ENCODE measurements around the gene CEP72. TPM values are rescaled to one million over a fixed set of nuclear protein-coding genes. Genes with fewer than 3 reads are reported as not detected.

The CEP72 gene
- total RNA-seq, 2 experiments from 2014 or later = 34.4 to 38.6 TPM

- DNase-seq (peak; percentile 50), ATAC-seq (peak; percentile 52)
Observed at GRCh38 chr5:612498-613424, 621 bp downstream of the CEP72 start.

GRCh38 chr5:616484-617039, 4.4 kb downstream of the CEP72 start:
- CTCF ChIA-PET = no interaction called here
- Mint-ChIP-seq H3K27ac (peak overlapping the region; percentile 5), H3K9me3 (ENCODE audit: insufficient read depth) (peaks cover 10% of the 10 kb centered on the region), H3K36me3 (ENCODE audit: low read depth) (peaks cover 59% of the 10 kb centered on the region), H3K4me1 (ENCODE audit: low read depth) (peaks cover 38% of the 10 kb centered on the region), H3K4me3 (no peak overlapping the region), H3K27me3 (ENCODE audit: low read depth) (no peaks in the 10 kb centered on the region)
- POLR2A ChIA-PET = no interaction called here
- no peak for ATAC-seq
- DNase-seq = no peak

More at GRCh38 chr5:612498-613424, 621 bp downstream of the CEP72 start:
- Mint-ChIP-seq H3K9me3 (ENCODE audit: insufficient read depth) (peaks cover 10% of the 10 kb centered on the region), H3K36me3 (ENCODE audit: low read depth) (peaks cover 35% of the 10 kb centered on the region), H3K27me3 (ENCODE audit: low read depth) (peaks cover 3% of the 10 kb centered on the region), H3K27ac (peak overlapping the region; percentile 79), H3K4me1 (ENCODE audit: low read depth) (peaks cover 46% of the 10 kb centered on the region), H3K4me3 (peak overlapping the region; percentile 89)
- ChIA-PET POLR2A (interaction anchor here (0.6 to 0.7 kb wide), 2 partner anchors 72 to 260 kb away, joined by 3 read pairs; no protein-coding TSS in a partner anchor), CTCF (interaction anchor here (1.0 to 1.6 kb wide), 2 partner anchors 9 to 166 kb away, joined by 3 to 4 read pairs; no protein-coding TSS in a partner anchor)

GRCh38 chr5:617896-618295, 5.8 kb downstream of the CEP72 start:
- Mint-ChIP-seq H3K9me3 (ENCODE audit: insufficient read depth) (peaks cover 8% of the 10 kb centered on the region), H3K4me3 (no peak overlapping the region), H3K27me3 (ENCODE audit: low read depth) (no peaks in the 10 kb centered on the region), H3K27ac (no peak overlapping the region), H3K4me1 (ENCODE audit: low read depth) (peaks cover 35% of the 10 kb centered on the region), H3K36me3 (ENCODE audit: low read depth) (peaks cover 58% of the 10 kb centered on the region)
- ChIA-PET CTCF (interaction anchor here (0.9 kb wide), 1 partner anchor 278 kb away, joined by 3 read pairs; no protein-coding TSS in a partner anchor), POLR2A (no interaction called here)
- DNase-seq (no peak), ATAC-seq (no peak)

GRCh38 chr5:618450-618849, 6.3 kb downstream of the CEP72 start:
- ATAC-seq (no peak), DNase-seq (no peak)
- Mint-ChIP-seq H3K27ac (no peak overlapping the region), H3K9me3 (ENCODE audit: insufficient read depth) (peaks cover 6% of the 10 kb centered on the region), H3K4me1 (ENCODE audit: low read depth) (peaks cover 29% of the 10 kb centered on the region), H3K36me3 (ENCODE audit: low read depth) (peaks cover 55% of the 10 kb centered on the region), H3K4me3 (no peak overlapping the region), H3K27me3 (ENCODE audit: low read depth) (no peaks in the 10 kb centered on the region)
- ChIA-PET POLR2A (no interaction called here), CTCF (interaction anchor here (0.9 kb wide), 1 partner anchor 278 kb away, joined by 3 read pairs; no protein-coding TSS in a partner anchor)

GRCh38 chr5:619444-619843, 7.3 kb downstream of the CEP72 start:
- Mint-ChIP-seq H3K36me3 (ENCODE audit: low read depth) (peaks cover 46% of the 10 kb centered on the region), H3K9me3 (ENCODE audit: insufficient read depth) (peaks cover 5% of the 10 kb centered on the region), H3K27me3 (ENCODE audit: low read depth) (no peaks in the 10 kb centered on the region), H3K4me3 (no peak overlapping the region), H3K4me1 (ENCODE audit: low read depth) (peaks cover 19% of the 10 kb centered on the region), H3K27ac (no peak overlapping the region)
- DNase-seq (no peak), ATAC-seq (no peak)
- ChIA-PET POLR2A (no interaction called here), CTCF (no interaction called here)

GRCh38 chr5:620152-620551, 8.0 kb downstream of the CEP72 start:
- CTCF ChIA-PET = no interaction called here
- peaks cover 41% of the 10 kb centered on the region for H3K36me3 Mint-ChIP-seq (ENCODE audit: low read depth)
- POLR2A ChIA-PET = no interaction called here
- DNase-seq (no peak), ATAC-seq (no peak)
- no peak overlapping the region for H3K27ac Mint-ChIP-seq
- H3K9me3 Mint-ChIP-seq (ENCODE audit: insufficient read depth) = no peaks in the 10 kb centered on the region
- peaks cover 15% of the 10 kb centered on the region for H3K4me1 Mint-ChIP-seq (ENCODE audit: low read depth)
- H3K4me3 Mint-ChIP-seq = no peak overlapping the region
- H3K27me3 Mint-ChIP-seq (ENCODE audit: low read depth) = no peaks in the 10 kb centered on the region

- ChIA-PET POLR2A (no interaction called here), CTCF (no interaction called here)
- DNase-seq (no peak), ATAC-seq (no peak)
- H3K27me3 Mint-ChIP-seq (ENCODE audit: low read depth) = no peaks in the 10 kb centered on the region
- H3K9me3 Mint-ChIP-seq (ENCODE audit: insufficient read depth) = no peaks in the 10 kb centered on the region
- peaks cover 37% of the 10 kb centered on the region for H3K36me3 Mint-ChIP-seq (ENCODE audit: low read depth)
- H3K4me1 Mint-ChIP-seq (ENCODE audit: low read depth) = peaks cover 10% of the 10 kb centered on the region
- no peak overlapping the region for H3K27ac Mint-ChIP-seq
- no peak overlapping the region for H3K4me3 Mint-ChIP-seq
Observed at GRCh38 chr5:620586-621180, 8.5 kb downstream of the CEP72 start.

GRCh38 chr5:621341-621761, 9.2 kb downstream of the CEP72 start:
- H3K4me3 Mint-ChIP-seq = no peak overlapping the region
- peaks cover 6% of the 10 kb centered on the region for H3K4me1 Mint-ChIP-seq (ENCODE audit: low read depth)
- no peaks in the 10 kb centered on the region for H3K9me3 Mint-ChIP-seq (ENCODE audit: insufficient read depth)
- no peak overlapping the region for H3K27ac Mint-ChIP-seq
- DNase-seq (no peak), ATAC-seq (no peak)
- H3K27me3 Mint-ChIP-seq (ENCODE audit: low read depth) = no peaks in the 10 kb centered on the region
- POLR2A ChIA-PET = no interaction called here
- H3K36me3 Mint-ChIP-seq (ENCODE audit: low read depth) = peaks cover 38% of the 10 kb centered on the region
- CTCF ChIA-PET = interaction anchor here (1.3 kb wide), 1 partner anchor 8 kb away, joined by 4 read pairs; no protein-coding TSS in a partner anchor

- H3K27ac Mint-ChIP-seq = no peak overlapping the region
- H3K4me3 Mint-ChIP-seq = no peak overlapping the region
- ATAC-seq (no peak), DNase-seq (no peak)
- no peaks in the 10 kb centered on the region for H3K9me3 Mint-ChIP-seq (ENCODE audit: insufficient read depth)
- CTCF ChIA-PET = interaction anchor here (1.3 kb wide), 1 partner anchor 9 kb away, joined by 4 read pairs; no protein-coding TSS in a partner anchor
- no peaks in the 10 kb centered on the region for H3K4me1 Mint-ChIP-seq (ENCODE audit: low read depth)
- H3K36me3 Mint-ChIP-seq (ENCODE audit: low read depth) = peaks cover 41% of the 10 kb centered on the region
- H3K27me3 Mint-ChIP-seq (ENCODE audit: low read depth) = no peaks in the 10 kb centered on the region
- POLR2A ChIA-PET = no interaction called here
Observed at GRCh38 chr5:622359-622758, 10.2 kb downstream of the CEP72 start.

GRCh38 chr5:622946-623522, 10.9 kb downstream of the CEP72 start:
- Mint-ChIP-seq H3K27ac (no peak overlapping the region), H3K4me1 (ENCODE audit: low read depth) (no peaks in the 10 kb centered on the region), H3K27me3 (ENCODE audit: low read depth) (no peaks in the 10 kb centered on the region), H3K36me3 (ENCODE audit: low read depth) (peaks cover 45% of the 10 kb centered on the region), H3K4me3 (no peak overlapping the region), H3K9me3 (ENCODE audit: insufficient read depth) (no peaks in the 10 kb centered on the region)
- DNase-seq (no peak), ATAC-seq (no peak)
- CTCF ChIA-PET = no interaction called here
- POLR2A ChIA-PET = no interaction called here

- ChIA-PET POLR2A (no interaction called here), CTCF (no interaction called here)
- ATAC-seq = no peak
- Mint-ChIP-seq H3K4me1 (ENCODE audit: low read depth) (no peaks in the 10 kb centered on the region), H3K27ac (no peak overlapping the region), H3K4me3 (no peak overlapping the region), H3K9me3 (ENCODE audit: insufficient read depth) (no peaks in the 10 kb centered on the region), H3K36me3 (ENCODE audit: low read depth) (peaks cover 44% of the 10 kb centered on the region), H3K27me3 (ENCODE audit: low read depth) (no peaks in the 10 kb centered on the region)
- no peak for DNase-seq
Observed at GRCh38 chr5:623531-623930, 11.4 kb downstream of the CEP72 start.
